ENCODE data around the gene CSPG4.

DNA sequence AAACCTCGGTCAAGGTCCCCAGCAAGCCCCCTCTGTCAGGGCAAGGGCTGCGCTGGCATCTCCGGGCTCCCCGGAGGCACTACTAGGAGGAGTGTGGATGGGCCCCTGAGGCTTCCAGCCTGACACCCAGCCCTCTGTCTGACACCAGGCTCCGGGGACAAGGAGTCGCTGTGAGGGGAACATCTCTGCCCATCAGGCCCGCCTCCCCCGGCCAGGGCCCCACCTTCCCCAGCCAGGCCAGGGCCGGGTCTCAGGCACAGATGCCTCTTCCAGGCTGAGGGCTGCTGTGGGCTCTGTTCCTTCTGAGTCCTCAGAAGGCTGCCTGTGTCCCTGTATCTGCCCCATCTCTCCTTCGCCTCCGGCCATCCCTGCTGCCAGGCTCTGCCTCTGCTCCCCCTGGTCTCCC, 15.8 kb downstream of the CSPG4 start:
- TF ChIP-seq, protein P1, sequence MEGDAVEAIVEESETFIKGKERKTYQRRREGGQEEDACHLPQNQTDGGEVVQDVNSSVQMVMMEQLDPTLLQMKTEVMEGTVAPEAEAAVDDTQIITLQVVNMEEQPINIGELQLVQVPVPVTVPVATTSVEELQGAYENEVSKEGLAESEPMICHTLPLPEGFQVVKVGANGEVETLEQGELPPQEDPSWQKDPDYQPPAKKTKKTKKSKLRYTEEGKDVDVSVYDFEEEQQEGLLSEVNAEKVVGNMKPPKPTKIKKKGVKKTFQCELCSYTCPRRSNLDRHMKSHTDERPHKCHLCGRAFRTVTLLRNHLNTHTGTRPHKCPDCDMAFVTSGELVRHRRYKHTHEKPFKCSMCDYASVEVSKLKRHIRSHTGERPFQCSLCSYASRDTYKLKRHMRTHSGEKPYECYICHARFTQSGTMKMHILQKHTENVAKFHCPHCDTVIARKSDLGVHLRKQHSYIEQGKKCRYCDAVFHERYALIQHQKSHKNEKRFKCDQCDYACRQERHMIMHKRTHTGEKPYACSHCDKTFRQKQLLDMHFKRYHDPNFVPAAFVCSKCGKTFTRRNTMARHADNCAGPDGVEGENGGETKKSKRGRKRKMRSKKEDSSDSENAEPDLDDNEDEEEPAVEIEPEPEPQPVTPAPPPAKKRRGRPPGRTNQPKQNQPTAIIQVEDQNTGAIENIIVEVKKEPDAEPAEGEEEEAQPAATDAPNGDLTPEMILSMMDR (IDR thresholded peaks at IDR 0.05), result no peak
- TF ChIP-seq EZH2 (IDR thresholded peaks at IDR 0.05) (no peak), EZH2phosphoT487 (IDR thresholded peaks at IDR 0.05) (no peak)
